GM19468 (cell line): ENCODE results near the gene CDC42.

Experiments
- ATAC-seq: cut with Tn5 transposase; IDR thresholded peaks from one replicate; pipeline ENCODE4 v1.9.1; 2021; ENCODE audit warnings: mild to moderate bottlenecking, moderate library complexity, moderate number of reproducible peaks; ENCODE audit not compliant: unreplicated experiment; ENCODE audit errors: extremely low read depth

CDC42 gene

GRCh38 chr1:22104865-22105437, 52.4 kb downstream of the CDC42 start:
- no peak for ATAC-seq

GRCh38 chr1:22105611-22106207, 53.2 kb downstream of the CDC42 start:
- ATAC-seq: no peak

- no peak for ATAC-seq
These were observed 54.6 kb downstream of the CDC42 start for GRCh38 chr1:22107126-22107525.

GRCh38 chr1:22108339-22109105, 56.0 kb downstream of the CDC42 start:
- no peak for ATAC-seq

- no peak for ATAC-seq
These were observed 57.5 kb downstream of the CDC42 start for GRCh38 chr1:22110016-22110415.

- no peak for ATAC-seq
These were observed 58.6 kb downstream of the CDC42 start for GRCh38 chr1:22111115-22111514.

GRCh38 chr1:22111620-22112019, 59.1 kb downstream of the CDC42 start:
- no peak for ATAC-seq

- no peak for ATAC-seq
These were observed 60.0 kb downstream of the CDC42 start for GRCh38 chr1:22112554-22112953.

- no peak for ATAC-seq
These were observed 61.8 kb downstream of the CDC42 start for GRCh38 chr1:22114083-22115012.

GRCh38 chr1:22115286-22115685, 62.8 kb downstream of the CDC42 start:
- no peak for ATAC-seq

- no peak for ATAC-seq
These were observed 64.7 kb downstream of the CDC42 start for GRCh38 chr1:22117238-22117637.

GRCh38 chr1:22117851-22118250, 65.3 kb downstream of the CDC42 start:
- no peak for ATAC-seq

- ATAC-seq: no peak
These were observed 65.9 kb downstream of the CDC42 start for GRCh38 chr1:22118291-22118992.

- ATAC-seq: no peak
These were observed 67.3 kb downstream of the CDC42 start for GRCh38 chr1:22119626-22120468.

- ATAC-seq: no peak
These were observed 67.9 kb downstream of the CDC42 start for GRCh38 chr1:22120469-22120790.

GRCh38 chr1:22121421-22121911, 69.0 kb downstream of the CDC42 start:
- no peak for ATAC-seq

GRCh38 chr1:22122273-22123070, 70.0 kb downstream of the CDC42 start:
- ATAC-seq: no peak

GRCh38 chr1:22123071-22123390, 70.5 kb downstream of the CDC42 start:
- ATAC-seq: no peak
